Kidney (tissue), 22 donors: ENCODE measurements around the gene LRRC75A. TPM values are rescaled to one million over a fixed set of nuclear protein-coding genes. Genes with fewer than 3 reads are reported as not detected.
A peak's percentile ranks its signal among the peaks of the same experiment; 100 is the strongest.

Experiments used
- DNase-seq, 5 donors: peaks; one replicate each; pipeline ENCODE4 v3.0.0-alpha.2; 2013 to 2020
- FAIRE-seq: peaks from 2 replicates; lab custom pipeline; 2012; peaks lifted over from hg19 to GRCh38; lab: Jason Lieb, UNC
- H3K27ac ChIP-seq, 2 donors: one replicate each; pipeline ENCODE4 v1.7.0; 2013; ENCODE audit warnings: low read depth in 2 of 2, low read length in 2 of 2, inconsistent platforms in 1 of 2
- H3K27me3 ChIP-seq: one replicate; pipeline ENCODE4 v1.7.1; 2013; ENCODE audit warnings: low read length, inconsistent platforms; ENCODE audit not compliant: control insufficient read depth, insufficient read depth
- H3K36me3 ChIP-seq, 3 donors: one replicate each; pipeline versions ENCODE4 v1.7.0 to v1.7.1; 2013; ENCODE audit warnings: low read length in 3 of 3, control low read depth in 1 of 3, inconsistent platforms in 1 of 3; ENCODE audit not compliant: insufficient read depth in 3 of 3, control insufficient read depth in 2 of 3
- H3K4me1 ChIP-seq, 3 donors: one replicate each; pipeline versions ENCODE4 v1.7.0 to v1.7.1; 2013; ENCODE audit warnings: low read length in 3 of 3, inconsistent platforms in 1 of 3, low read depth in 1 of 3; ENCODE audit not compliant: control insufficient read depth in 2 of 3, insufficient read depth in 2 of 3
- H3K4me3 ChIP-seq, 3 donors: one replicate each; pipeline versions ENCODE4 v1.7.0 to v1.8.1; 2013; ENCODE audit warnings: low read length in 3 of 3, control low read depth in 1 of 3, inconsistent platforms in 1 of 3
- H3K9ac ChIP-seq, 3 donors: one replicate each; pipeline versions ENCODE4 v1.7.0 to v1.7.1; 2013; ENCODE audit warnings: low read length in 3 of 3, control low read depth in 1 of 3, inconsistent platforms in 1 of 3
- H3K9me3 ChIP-seq, 3 donors: one replicate each; pipeline versions ENCODE4 v1.7.0 to v1.7.1; 2013; ENCODE audit warnings: low read length in 3 of 3, control low read depth in 1 of 3, inconsistent platforms in 1 of 3; ENCODE audit not compliant: control insufficient read depth in 2 of 3, insufficient read depth in 1 of 3
- intact Hi-C: fragments of 100-400 bp; cut with DNase I; formaldehyde crosslinking; loops from one replicate; pipeline ENCODE4 v1.11.1; 2022
- long read RNA-seq, 10 donors: library from polyadenylated mRNA in 1 of 10; unstranded in 1 of 10; transcript quantifications; one replicate each; pipeline ENCODE4 v2.0.0 and lab custom pipeline, GENCODE V29; 2021 to 2026
- polyA plus RNA-seq: library from polyadenylated mRNA; stranded (reverse); fragments of 350-450 nt; fragmentation: Illumina TruSeq; extraction: RNeasy Lipid Tissue Mini Kit (QIAGEN cat#74804); gene quantifications from one replicate; pipeline ENCODE4 v1.2.3, GENCODE V29; 2014; ENCODE audit warnings: low read depth, low replicate concordance; ENCODE audit not compliant: insufficient read depth
- total RNA-seq: library from RNA; stranded (reverse); fragmentation: NEBNext Ultra II Directional; extraction: Animal tissue kit (Norgen Biotek cat#: 25700); gene quantifications from one replicate; pipeline ENCODE4 v1.2.1, GENCODE V29; 2021
- TF ChIP-seq, protein P1 (sequence below): IDR thresholded peaks from 3 replicates; pipeline ENCODE4 v1.5.1; 2012; ENCODE audit warnings: mild to moderate bottlenecking, moderate library complexity, borderline replicate concordance; ENCODE audit not compliant: insufficient read depth; ENCODE audit errors: extremely low read depth
- donor health status: control.
- donor health status: control.
- donor health status: control.
- donor health status: control.
- donor health status: control.
- donor health status: DM: yes; HTN: yes; CAD: no.
- donor health status: Normal renal cell carcinoma (clear cell type).

LRRC75A gene, protein sequence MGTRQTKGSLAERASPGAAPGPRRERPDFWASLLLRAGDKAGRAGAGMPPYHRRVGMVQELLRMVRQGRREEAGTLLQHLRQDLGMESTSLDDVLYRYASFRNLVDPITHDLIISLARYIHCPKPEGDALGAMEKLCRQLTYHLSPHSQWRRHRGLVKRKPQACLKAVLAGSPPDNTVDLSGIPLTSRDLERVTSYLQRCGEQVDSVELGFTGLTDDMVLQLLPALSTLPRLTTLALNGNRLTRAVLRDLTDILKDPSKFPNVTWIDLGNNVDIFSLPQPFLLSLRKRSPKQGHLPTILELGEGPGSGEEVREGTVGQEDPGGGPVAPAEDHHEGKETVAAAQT
- 2.5 TPM for total RNA-seq
- polyA plus RNA-seq: 2.6 TPM
- long read RNA-seq, donor 1, partial matches to known transcripts: 0 of 1 reads
- long read RNA-seq, donor 1, other reads (novel, unspliced or antisense): 0 of 1 reads
- long read RNA-seq, donor 2: 0 reads
- long read RNA-seq, donor 3: 0 reads
- long read RNA-seq, donor 4, partial matches to known transcripts: 0 of 3 reads
- long read RNA-seq, donor 4, other reads (novel, unspliced or antisense): 0 of 3 reads
- long read RNA-seq, donor 5: 0 reads
- long read RNA-seq, donor 6: 0 reads
- long read RNA-seq, donor 7, partial matches to known transcripts: 0 of 21 reads
- long read RNA-seq, donor 7, other reads (novel, unspliced or antisense): 21 of 21 reads
- long read RNA-seq, donor 8: 0 reads
- long read RNA-seq, donor 9, partial matches to known transcripts: 0 of 1 reads
- long read RNA-seq, donor 9, other reads (novel, unspliced or antisense): 0 of 1 reads
- long read RNA-seq, donor 10, partial matches to known transcripts: 0 of 1 reads
- long read RNA-seq, donor 10, other reads (novel, unspliced or antisense): 0 of 1 reads

DNA sequence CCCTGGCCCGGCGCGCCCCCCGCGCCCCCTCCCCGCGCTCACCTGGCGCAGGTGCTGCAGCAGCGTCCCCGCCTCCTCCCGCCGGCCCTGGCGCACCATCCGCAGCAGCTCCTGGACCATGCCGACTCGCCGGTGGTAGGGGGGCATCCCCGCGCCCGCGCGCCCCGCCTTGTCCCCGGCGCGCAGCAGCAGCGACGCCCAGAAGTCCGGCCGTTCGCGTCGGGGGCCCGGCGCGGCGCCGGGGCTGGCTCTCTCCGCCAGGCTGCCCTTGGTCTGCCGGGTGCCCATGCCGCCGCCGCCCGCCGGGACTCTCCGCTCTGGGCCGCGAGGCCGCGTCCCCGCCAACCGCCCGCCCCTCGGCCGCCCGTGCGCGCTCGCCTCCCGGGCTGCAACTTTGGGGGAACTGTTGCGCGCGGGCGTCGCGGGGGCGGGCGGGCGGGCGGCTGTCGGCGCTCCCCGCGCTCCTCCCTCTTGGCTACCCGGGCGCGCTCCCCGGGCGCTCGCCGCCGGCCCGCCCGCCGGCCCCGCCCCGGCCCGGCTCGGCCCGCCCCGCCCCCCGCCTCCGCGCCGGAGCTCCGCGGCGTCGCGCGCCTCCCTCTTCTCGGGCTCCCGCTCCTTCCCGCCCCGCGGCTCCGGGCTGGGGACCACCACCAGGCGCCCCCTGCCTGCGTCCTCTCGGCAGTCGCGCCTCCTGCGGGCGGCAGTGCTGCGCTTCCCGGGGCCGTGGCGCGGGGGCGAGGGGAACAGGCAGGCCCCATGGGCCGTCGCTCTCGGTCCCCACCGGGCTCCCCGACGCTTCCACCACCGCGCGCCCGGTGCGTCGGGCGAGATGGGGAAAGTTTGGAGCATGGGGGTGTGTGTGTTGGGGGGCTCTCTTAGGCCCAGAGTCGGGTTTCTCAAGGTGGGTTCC lies at the start of gene LRRC75A:
Gene LRRC75A, minus strand, starts transcription at position 491 of the 910 bp plus-strand sequence. Its CDS starts 203 bp downstream, at position 288.
- intact Hi-C loops: no loop called here
- no peak within 1 kb of the TSS for H3K27ac ChIP-seq
- no peak for FAIRE-seq
- TF ChIP-seq, protein P1, sequence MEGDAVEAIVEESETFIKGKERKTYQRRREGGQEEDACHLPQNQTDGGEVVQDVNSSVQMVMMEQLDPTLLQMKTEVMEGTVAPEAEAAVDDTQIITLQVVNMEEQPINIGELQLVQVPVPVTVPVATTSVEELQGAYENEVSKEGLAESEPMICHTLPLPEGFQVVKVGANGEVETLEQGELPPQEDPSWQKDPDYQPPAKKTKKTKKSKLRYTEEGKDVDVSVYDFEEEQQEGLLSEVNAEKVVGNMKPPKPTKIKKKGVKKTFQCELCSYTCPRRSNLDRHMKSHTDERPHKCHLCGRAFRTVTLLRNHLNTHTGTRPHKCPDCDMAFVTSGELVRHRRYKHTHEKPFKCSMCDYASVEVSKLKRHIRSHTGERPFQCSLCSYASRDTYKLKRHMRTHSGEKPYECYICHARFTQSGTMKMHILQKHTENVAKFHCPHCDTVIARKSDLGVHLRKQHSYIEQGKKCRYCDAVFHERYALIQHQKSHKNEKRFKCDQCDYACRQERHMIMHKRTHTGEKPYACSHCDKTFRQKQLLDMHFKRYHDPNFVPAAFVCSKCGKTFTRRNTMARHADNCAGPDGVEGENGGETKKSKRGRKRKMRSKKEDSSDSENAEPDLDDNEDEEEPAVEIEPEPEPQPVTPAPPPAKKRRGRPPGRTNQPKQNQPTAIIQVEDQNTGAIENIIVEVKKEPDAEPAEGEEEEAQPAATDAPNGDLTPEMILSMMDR: no peak
- no peaks in the 10 kb centered on the region for H3K9me3 ChIP-seq
- H3K27me3 ChIP-seq: no peaks in the 10 kb centered on the region
- peak; percentile 69 to 88 (median 84) for DNase-seq
- no peaks in the 10 kb centered on the region for H3K36me3 ChIP-seq
- H3K4me3 ChIP-seq: peak within 1 kb of the TSS in 2 of 3 donors; percentile 3 to 47
- H3K9ac ChIP-seq: peak within 1 kb of the TSS in 1 of 3 donors; percentile 46
- H3K4me1 ChIP-seq: peaks cover 0 to 17% (median 0%) of the 10 kb centered on the region in 3 donors

DNA sequence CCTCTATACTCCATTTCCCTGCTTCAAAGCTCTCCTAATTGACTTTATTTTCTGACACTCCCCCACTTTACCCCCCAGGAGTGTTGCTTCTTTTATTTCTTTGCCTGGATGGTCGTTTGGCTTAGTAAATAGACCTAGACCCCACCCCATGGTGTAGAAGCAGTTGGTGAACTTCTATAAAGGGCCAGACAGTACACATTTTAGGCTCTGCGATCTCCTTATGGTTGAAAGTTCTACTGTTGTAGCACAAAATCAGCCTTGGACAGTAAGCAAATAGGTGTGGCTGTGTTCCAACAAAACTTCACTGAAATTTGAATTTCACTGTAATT lies 45.1 kb upstream of the LRRC75A start:
- intact Hi-C loops: no loop called here

DNA sequence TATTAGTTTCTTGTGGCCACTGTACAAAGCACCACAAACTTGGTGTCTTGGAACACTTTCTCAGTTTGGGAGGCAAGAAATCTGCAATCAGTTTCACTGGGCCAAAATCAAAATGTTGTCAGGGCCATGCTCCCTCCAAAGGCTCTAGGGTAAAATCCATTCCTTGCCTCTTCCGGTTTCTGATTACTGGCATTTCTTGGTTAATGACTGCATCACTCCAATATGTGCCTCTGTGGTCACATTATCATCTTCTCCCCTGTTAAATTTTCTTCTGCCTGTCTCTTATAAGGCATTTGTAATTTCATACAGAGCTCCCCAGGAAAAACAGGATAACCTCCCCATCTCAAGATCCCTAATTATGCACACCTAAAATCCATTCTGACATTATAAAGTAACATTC lies 42.2 kb upstream of the LRRC75A start:
- DNase-seq: no peak
- Histone ChIP-seq H3K27me3 (no peaks in the 10 kb centered on the region), H3K4me3 (no peak overlapping the region), H3K36me3 (no peaks in the 10 kb centered on the region), H3K9ac (no peak overlapping the region), H3K4me1 (peaks cover 0 to 3% (median 2%) of the 10 kb centered on the region in 3 donors), H3K9me3 (no peaks in the 10 kb centered on the region), H3K27ac (no peak overlapping the region)
- TF ChIP-seq, protein P1: no peak
- FAIRE-seq: no peak
- intact Hi-C loops: no loop called here

More for the DNA sequence above, 45.1 kb upstream of the LRRC75A start:
- no peak overlapping the region for H3K9ac ChIP-seq
- TF ChIP-seq, protein P1: no peak
- H3K4me3 ChIP-seq: peak overlapping the region in 1 of 3 donors; percentile 89
- peaks cover 0 to 3% (median 2%) of the 10 kb centered on the region in 3 donors for H3K4me1 ChIP-seq
- H3K27ac ChIP-seq: no peak overlapping the region
- no peaks in the 10 kb centered on the region for H3K9me3 ChIP-seq
- H3K36me3 ChIP-seq: no peaks in the 10 kb centered on the region
- no peak for DNase-seq
- FAIRE-seq: no peak
- H3K27me3 ChIP-seq: no peaks in the 10 kb centered on the region
